NCI-H187 (cell line): ENCODE measurements around the gene SLC6A18.

ENCODE experiments used
- DNase-seq, 2 experiments: peaks; one replicate each; lab custom pipeline; 2025; lab: John Stamatoyannopoulos, UW

SLC6A18 gene

GRCh38 chr5:1225081-1225480 is at the start of gene SLC6A18:
SLC6A18 (plus strand) TSS chr5:1225381; CDS start chr5:1225478, 97 bp downstream.
- DNase-seq = no peak

- no peak for DNase-seq
Measured at GRCh38 chr5:1175801-1176472, 49.2 kb upstream of the SLC6A18 start.

- DNase-seq = no peak
Measured at GRCh38 chr5:1176473-1177391, 48.4 kb upstream of the SLC6A18 start.

GRCh38 chr5:1177826-1178528 is 47.2 kb upstream of the SLC6A18 start:
- DNase-seq = no peak

- no peak for DNase-seq
Measured at GRCh38 chr5:1178529-1179382, 46.4 kb upstream of the SLC6A18 start.

- DNase-seq = no peak
Measured at GRCh38 chr5:1179383-1179715, 45.8 kb upstream of the SLC6A18 start.

GRCh38 chr5:1180096-1180495 is 45.1 kb upstream of the SLC6A18 start:
- DNase-seq = no peak

- DNase-seq = no peak
Measured at GRCh38 chr5:1180841-1181271, 44.3 kb upstream of the SLC6A18 start.

GRCh38 chr5:1181451-1182359 is 43.5 kb upstream of the SLC6A18 start:
- no peak for DNase-seq

GRCh38 chr5:1182360-1182632 is 42.9 kb upstream of the SLC6A18 start:
- DNase-seq = no peak

- DNase-seq = no peak
Measured at GRCh38 chr5:1182633-1183423, 42.4 kb upstream of the SLC6A18 start.

- no peak for DNase-seq
Measured at GRCh38 chr5:1183424-1184162, 41.6 kb upstream of the SLC6A18 start.

- no peak for DNase-seq
Measured at GRCh38 chr5:1184163-1184470, 41.1 kb upstream of the SLC6A18 start.

GRCh38 chr5:1184481-1184880 is 40.7 kb upstream of the SLC6A18 start:
- no peak for DNase-seq

- DNase-seq = no peak
Measured at GRCh38 chr5:1185038-1185627, 40.0 kb upstream of the SLC6A18 start.

GRCh38 chr5:1185629-1186350 is 39.4 kb upstream of the SLC6A18 start:
- DNase-seq = no peak

GRCh38 chr5:1186351-1187233 is 38.6 kb upstream of the SLC6A18 start:
- DNase-seq = no peak
